Right renal pelvis (tissue), 4 donors: ENCODE data around the gene VAMP2. TPM values are rescaled to one million over a fixed set of nuclear protein-coding genes. Genes with fewer than 3 reads are reported as not detected.
"Not testable (repeated sequence)": the region's sequence is repeated elsewhere in the genome, so short reads cannot be mapped to it uniquely, and the experiment has no call there.

ENCODE experiments used
- DNase-seq, 4 donors: peaks; one replicate each; pipeline ENCODE4 v3.0.0-alpha.2; 2013; ENCODE audit warnings: low read depth in 4 of 4, low spot score in 3 of 4, missing footprints in 1 of 4
- polyA plus RNA-seq, 4 donors: library from polyadenylated mRNA; unstranded; fragments of 120-200 nt; gene quantifications; one replicate each; pipeline ENCODE4 v1.2.1, GENCODE V29; 2013; ENCODE audit not compliant: insufficient read length in 4 of 4

VAMP2 gene
- polyA plus RNA-seq, 4 donors = 122 to 138 (median 126) TPM

DNA sequence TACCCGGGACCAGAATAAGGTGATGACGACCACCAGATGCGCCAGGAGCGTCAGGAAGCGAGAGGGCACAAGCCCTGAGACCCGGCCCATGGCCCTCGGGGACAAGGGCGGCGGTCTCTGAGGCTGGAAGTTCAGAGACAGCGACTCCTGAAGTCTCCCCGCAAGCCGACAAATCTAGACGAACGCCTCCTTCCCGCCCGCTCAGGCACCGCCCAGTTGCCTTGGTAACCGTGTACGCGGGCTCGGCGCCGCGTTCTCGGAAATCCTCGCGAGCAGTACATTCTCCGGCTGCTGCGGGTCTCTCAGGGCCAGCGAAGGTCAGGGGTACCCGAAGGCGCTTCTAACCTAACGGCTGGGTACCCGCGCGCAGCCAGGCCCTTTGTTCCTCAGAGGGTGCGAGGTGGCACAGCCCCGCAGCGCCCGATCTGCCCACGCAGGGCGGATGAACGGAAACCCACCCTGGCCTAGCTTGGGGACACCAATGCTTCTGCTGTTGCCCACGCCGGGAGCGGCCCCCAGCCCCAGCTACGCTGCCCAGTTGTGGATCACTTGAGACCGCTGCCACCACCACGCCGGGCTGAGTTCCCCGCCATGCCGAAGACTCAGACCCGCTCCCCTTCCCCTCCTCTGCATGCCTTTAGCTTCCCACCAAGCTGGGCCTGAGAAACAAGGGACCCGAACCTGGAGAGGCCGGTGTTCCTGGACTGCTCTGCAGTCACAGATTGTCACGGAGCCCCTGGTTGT, 13.6 kb upstream of the VAMP2 start, which contains the start of gene TMEM107:
Gene TMEM107 (minus strand): TSS at position 184 of the 744 bp plus-strand sequence. CDS start 94 bp downstream, at position 90.
- DNase-seq = peak in 2 of 4 donors; percentile 81 to 87

DNA sequence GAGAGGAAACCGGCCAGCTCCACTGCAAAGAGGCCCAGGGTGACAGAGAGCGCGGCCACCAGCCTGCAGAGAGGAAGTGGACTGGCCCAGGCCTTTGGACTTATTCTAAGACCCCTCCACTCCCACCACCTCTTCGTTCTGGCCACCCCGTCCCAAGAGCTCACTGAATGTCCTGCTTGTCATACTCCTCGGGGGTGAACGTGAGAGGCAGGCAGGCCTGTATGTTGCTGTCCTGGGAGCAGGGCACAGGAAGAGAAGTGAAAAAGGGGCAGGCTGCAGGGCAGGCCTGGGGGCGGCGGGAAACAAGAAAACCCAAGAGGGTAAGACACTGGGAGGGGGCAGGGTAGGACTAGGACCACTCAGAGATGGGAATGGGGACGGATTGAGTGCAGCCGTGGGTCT, 13.0 kb upstream of the VAMP2 start:
- no peak for DNase-seq

GRCh38 chr17:8173871-8174322, 11.1 kb upstream of the VAMP2 start:
- no peak for DNase-seq

DNA sequence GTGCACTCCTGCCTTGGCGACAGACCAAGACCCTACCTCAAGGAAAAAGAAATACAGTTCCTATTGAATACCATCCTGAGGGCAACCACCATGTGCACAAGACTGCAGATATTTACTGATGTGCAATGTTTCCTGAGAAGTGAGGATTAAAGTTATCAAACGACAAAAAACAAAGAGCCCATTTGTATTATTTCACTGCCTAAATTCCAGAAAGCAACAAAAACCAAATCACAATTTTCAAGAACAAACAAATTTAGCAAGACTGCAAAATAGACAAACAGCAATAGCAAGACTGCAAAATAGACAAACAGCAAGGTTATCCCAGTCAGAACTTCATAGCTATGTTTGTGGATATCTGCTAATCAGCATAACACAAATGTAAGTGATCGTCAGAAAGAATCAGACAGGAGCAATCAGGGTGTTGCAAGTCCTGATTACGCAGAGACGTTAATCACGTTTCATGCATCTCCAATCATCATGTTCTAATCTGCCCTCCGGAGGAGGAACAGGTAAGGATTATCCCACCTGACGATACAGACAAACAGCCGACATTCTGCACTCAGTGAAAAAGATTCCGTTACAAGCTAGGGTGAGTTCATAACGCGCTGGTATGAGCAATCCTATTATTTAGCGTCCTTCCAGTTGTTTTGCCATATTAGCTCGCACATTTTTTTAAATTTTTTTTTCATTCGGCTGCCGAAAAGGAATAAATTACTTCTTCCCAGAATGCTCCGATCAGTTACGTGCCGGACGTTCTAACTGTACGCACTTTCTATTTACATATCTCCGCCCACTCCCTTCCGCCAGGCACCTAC, 10.5 kb upstream of the VAMP2 start:
- peak; percentile 86 to 93 (median 88) for DNase-seq

DNA sequence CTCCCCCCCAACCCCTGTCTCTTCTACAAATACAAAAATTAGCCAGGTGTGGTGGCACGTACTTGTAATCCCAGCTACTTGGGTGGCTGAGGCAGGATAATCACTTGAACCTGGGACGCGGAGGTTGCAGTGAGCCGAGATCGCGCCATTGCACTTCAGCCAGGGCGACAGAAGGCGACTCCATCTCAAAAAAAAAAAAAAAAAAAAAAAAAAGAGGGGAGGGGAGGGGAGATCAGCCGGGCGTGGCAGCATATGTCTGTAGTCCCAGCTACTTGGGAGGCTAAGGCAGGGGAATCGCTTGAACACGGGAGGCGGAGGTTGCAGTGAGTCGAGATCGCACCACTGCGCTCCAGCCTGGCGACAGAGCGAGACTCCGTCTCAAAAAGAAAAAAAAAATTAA, 7.4 kb upstream of the VAMP2 start:
- not testable (repeated sequence) for DNase-seq

GRCh38 chr17:8167526-8167925, 4.8 kb upstream of the VAMP2 start:
- DNase-seq = no peak

DNA sequence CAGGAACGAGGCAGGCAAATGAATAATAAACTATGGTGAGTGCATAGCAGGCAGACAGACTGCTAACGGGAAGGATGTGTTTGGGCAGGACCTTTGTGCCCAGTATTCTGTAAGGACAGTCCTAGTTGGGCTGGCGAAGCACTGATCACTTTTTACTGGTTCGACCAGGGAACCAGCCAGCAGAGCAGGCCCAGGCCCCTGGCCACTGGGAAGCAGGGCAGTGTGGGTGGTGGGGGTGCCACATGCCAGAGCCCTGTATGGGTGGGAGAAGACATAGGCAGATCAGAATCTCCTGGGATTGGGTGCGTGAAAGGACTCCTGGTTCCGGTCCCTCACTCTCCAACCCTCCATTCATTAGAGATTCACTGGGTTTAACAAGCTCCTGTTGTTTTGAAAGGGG, 4.0 kb upstream of the VAMP2 start:
- DNase-seq = no peak

- no peak for DNase-seq
Observed at GRCh38 chr17:8164815-8165131, 2.0 kb upstream of the VAMP2 start.

GRCh38 chr17:8163978-8164814, 1.4 kb upstream of the VAMP2 start:
- no peak for DNase-seq

DNA sequence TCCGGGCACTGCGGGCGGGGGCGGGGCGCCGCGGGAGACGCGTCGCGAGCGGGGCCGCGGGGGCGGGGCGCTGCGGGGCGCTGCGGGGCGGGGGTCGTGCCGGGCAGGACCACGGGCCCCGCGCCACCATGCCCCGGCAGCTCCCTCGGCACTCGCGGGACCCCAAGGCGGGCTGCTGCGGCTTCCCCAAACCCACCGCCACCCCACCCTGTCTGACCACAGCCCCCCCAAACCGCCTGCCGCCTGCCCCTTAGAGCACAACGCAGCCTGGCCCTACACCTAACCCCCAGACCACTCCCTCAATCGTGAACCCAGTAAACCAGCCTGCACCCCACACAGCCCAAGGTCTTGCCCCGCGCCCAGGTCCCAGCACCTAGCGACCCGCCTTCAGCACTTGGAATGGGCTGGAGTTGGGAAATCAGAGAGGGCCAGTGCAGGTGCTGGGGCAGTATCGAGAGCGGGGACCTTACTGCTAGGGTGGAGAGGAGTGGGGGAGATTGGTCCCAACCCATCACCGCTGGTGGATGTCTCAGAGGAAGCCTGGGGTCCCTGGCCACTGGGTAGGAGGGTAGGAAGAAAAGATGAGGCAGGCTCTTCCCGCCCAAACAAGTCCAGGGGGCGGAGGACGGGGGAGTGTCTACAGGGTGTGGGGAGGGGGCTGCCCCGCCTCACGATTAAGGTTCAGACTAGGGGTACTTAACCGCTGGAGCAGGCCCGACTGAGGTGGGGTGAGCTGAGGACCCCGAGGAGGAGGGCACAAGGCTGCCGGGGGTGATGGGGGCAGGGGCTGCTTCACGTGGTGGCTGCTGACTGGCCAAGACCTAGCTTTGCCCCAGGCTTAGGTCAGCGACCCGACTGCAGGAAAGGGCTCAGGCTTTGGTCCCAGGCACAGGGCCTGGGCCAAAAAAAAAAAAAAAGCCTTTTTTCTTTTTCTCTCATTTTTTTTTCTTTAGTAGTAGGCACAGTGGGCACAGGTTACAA, 539 bp upstream of the VAMP2 start:
- no peak for DNase-seq

DNA sequence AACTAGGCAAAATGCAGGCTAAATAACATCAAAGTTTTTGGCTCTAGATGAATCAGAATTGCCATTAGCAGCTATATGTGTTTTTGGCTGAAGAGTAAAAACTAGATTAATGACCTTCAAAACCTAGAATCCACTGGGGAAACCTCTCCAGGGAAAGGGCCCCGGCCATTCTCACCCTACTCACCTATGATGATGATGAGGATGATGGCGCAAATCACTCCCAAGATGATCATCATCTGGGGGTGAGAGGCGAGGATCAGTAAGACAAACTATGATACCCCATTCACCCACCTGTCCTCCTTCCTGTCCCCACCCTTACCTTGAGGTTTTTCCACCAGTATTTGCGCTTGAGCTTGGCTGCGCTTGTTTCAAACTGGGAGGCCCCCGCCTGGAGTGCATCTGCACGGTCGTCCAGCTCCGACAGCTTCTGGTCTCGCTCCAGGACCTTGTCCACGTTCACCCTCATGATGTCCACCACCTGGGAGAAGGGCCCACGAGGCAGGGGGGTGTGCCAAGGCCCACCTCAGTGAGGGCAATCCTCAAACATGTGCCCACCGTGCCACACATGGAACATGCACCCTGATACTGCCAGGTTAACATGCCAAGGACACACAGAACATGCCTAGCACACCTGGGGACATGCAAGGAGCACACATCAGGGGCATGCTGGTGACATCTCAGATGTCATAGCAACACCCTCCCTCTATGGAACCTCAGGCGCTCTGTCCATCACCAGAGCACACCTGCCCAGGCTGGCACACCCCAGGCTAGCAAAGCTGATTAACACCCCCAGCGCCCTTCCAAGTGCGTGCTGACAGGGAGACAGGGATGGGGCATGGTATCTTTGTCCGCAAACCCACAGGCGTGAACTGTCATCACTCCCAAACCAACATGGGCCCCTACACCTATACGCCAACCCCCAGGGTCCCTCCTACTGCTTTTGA, 1.2 kb downstream of the VAMP2 start:
- no peak for DNase-seq

DNA sequence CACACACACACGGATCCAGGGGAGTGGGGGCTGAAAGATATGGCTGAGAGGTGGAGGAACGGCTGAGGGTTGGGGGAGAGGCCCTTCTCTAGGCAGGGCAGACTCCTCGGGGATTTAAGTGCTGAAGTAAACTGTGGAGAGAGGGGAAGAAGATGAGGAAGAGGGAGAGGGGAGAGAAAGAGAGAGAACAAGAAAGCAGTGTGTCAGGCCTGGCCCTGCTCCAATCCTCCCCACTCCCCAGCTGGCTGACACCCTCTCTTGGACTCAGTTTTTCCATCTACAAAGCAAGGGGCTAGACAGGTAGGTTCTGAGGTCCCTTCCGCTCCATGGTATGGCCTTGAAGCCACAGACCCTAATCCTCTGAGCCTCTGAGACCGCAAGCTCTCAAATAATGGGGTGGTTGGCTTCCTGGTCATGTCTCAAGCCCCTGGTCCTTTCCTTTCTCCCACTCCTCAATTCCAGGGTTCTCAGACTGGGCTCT, 2.0 kb downstream of the VAMP2 start:
- DNase-seq = no peak

DNA sequence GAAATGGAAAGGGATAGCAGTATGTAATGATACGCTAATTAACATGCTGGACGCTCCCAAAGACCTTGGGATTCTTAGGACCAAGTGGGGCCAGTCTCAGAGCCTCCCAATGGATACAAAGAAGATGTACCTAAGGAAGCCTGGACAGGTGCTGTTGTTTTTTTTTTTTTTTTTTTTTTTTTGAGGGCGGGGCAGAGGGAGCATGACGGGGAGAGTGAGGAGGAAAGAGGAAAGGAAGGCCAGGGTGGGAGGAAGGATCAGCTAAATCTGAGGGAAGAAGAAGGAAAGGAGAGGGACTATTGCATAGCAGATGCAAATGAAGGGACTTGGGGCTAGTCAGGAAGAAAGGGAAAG, 2.5 kb downstream of the VAMP2 start:
- DNase-seq = no peak

GRCh38 chr17:8159459-8160223, 3.1 kb downstream of the VAMP2 start:
- DNase-seq = no peak

- no peak for DNase-seq
Observed at GRCh38 chr17:8159032-8159400, 3.7 kb downstream of the VAMP2 start.

DNA sequence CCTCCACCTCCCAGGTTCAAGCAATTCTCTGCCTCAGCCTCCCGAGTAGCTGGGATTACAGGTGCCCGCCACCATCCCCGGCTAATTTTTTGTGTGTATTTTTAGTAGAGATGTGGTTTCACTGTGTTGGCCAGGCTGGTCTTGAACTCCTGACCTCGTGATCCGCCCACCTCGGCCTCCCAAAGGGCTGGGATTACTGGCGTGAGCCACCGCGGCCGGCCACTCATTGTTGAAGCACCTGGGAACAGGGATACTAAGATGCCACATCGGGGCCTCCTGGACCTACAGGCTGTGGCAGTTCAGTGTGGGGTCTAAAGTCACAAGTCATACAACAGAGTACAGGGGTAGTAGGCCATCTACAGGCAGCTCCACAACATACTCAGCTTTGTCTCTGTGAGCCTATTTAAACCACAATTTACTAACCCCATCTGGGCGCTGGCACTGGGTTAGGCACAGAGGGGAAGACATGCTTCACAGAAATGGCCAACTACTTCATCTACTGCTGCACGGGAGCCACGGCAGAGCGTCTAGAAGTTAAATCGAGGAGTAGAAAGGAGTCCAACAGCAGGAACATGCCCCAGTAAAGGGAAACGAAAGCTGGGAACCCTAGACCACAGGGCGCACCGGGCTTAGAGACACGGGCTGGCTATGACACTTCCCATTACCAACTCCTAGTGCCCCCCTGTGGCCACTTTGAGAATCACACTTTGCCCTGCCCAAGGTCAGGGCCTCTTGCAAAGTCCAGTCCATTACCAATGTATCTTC, 4.3 kb downstream of the VAMP2 start:
- peak in 2 of 4 donors; percentile 81 to 82 for DNase-seq
